ENCODE data around the gene MEGF8. TPM values are rescaled to one million over a fixed set of nuclear protein-coding genes. Genes with fewer than 3 reads are reported as not detected.

The MEGF8 gene
- total and polyA plus RNA-seq, 2 of the 8 experiments (the other 6 are each of a cell fraction or from before 2014, with no cell fraction given): 13.0 to 23.7 TPM

DNA sequence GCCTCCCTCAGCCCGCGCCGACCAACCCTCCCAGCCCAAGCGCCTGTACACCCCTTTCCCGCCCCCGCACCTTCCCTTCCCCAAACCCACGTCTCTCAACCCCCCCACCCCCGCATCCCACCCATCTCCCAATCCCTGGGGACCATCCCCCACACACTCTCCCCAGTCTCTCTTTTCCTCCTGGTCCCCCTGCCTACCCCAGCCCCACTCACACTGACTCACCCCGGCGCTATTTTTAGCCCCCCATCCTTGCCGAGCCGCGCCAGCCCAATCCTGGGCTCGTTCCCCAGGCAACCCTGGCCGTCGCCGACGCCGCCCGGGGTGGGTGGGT lies 44.7 kb upstream of the MEGF8 start:
- H4K91ac ChIP-seq (replicated peaks; ENCODE audit: insufficient read length, low read length): no peak overlapping the region
- peaks cover 3 to 10% of the 10 kb centered on the region in 2 experiments for H4K20me1 ChIP-seq (replicated peaks in 1 of 2; ENCODE audit: control insufficient read depth in 1 of 2, insufficient read depth in 2 of 2, low read length in 2 of 2)
- peaks cover 0 to 17% of the 10 kb centered on the region in 2 experiments; a peak in 2 of 4 replicates for H3K79me2 ChIP-seq (ENCODE audit: control insufficient read depth in 1 of 2, insufficient read depth in 2 of 2, low read length in 2 of 2)
- peak overlapping the region; percentile 27; the same call in 1 of the 2 replicates for H2BK12ac ChIP-seq (ENCODE audit: low read depth, low read length)
- H4K8ac ChIP-seq (ENCODE audit: extremely low read depth, insufficient read depth, low read length): no peak overlapping the region; the same call in 1 of the 2 replicates
- POLR2A ChIA-PET (ENCODE audit: partially characterized antibody): interaction anchor here (1.3 to 6.5 kb wide), 9 partner anchors 8 to 204 kb away, joined by 3 to 68 read pairs (median 9); partner anchors contain the start of genes CIC, ERF, PAFAH1B3 and PRR19
- no peaks in the 10 kb centered on the region for H3K27me3 ChIP-seq (replicated peaks in 1 of 4; ENCODE audit: control insufficient read depth in 3 of 4, extremely low read depth in 1 of 4, insufficient read depth in 3 of 4, low read length in 3 of 4)
- no peak overlapping the region for H3K9ac ChIP-seq (replicated peaks in 1 of 4; ENCODE audit: extremely low read depth in 1 of 4, low read depth in 3 of 4, low read length in 3 of 4)
- no peak overlapping the region for H3K27ac ChIP-seq (ENCODE audit: low read depth, low read length)
- no peaks in the 10 kb centered on the region for H3K36me3 ChIP-seq (ENCODE audit: control insufficient read depth in 2 of 4, insufficient read depth in 4 of 4, low read length in 3 of 4)
- peaks cover 30% of the 10 kb centered on the region for H3K23me2 ChIP-seq (ENCODE audit: low read depth, low read length)
- H3K4me2 ChIP-seq (ENCODE audit: insufficient read depth in 1 of 2, low read depth in 2 of 2, low read length in 2 of 2): peak overlapping the region; percentile 81 to 96
- DNase-seq (ENCODE audit: low read depth in 1 of 2, low spot score in 2 of 2) (no peak), FAIRE-seq (no peak)
- peaks cover 18% of the 10 kb centered on the region for H3K79me1 ChIP-seq (ENCODE audit: low read depth, low read length)
- WGBS, 2 experiments (ENCODE audit: extremely low coverage in 1 of 2, insufficient coverage in 1 of 2, insufficient read length in 1 of 2, insufficient replicate concordance in 2 of 2, low coverage in 1 of 2, low lambda C conversion rate in 2 of 2, missing lambda C conversion rate in 1 of 2): 0% methylated on average over 12 of the region's 20 CpGs; no CpG with 5 or more reads in 1 of the 2 experiments
- TF ChIP-seq SIX5 (IDR thresholded peaks at IDR 0.05; ENCODE audit: low read depth, low read length) (no peak), POLR2A (IDR thresholded peaks at IDR 0.05; ENCODE audit: control extremely low read depth in 1 of 2, low read depth in 2 of 2, low read length in 2 of 2) (no peak), EGR1 (IDR thresholded peaks at IDR 0.05; ENCODE audit: borderline replicate concordance, low read depth, low read length) (no peak), CBX5 (IDR thresholded peaks at IDR 0.05; ENCODE audit: low read depth, low read length) (no peak), BRCA1 (IDR thresholded peaks at IDR 0.05; ENCODE audit: low read depth, low read length) (no peak), CREB1 (IDR thresholded peaks at IDR 0.05) (no peak), NANOG (IDR thresholded peaks at IDR 0.05; ENCODE audit: insufficient read depth, low read depth, low read length, poor library complexity, severe bottlenecking) (no peak), SUZ12 (IDR thresholded peaks at IDR 0.05; ENCODE audit: low read length) (no peak), CHD1 (IDR thresholded peaks at IDR 0.05; ENCODE audit: low read depth, low read length) (no peak)
- no peak overlapping the region for H2AK5ac ChIP-seq (ENCODE audit: low read depth, low read length)
- no peak overlapping the region for H3K4ac ChIP-seq (replicated peaks; ENCODE audit: insufficient read length, low read depth, low read length)
- no peak overlapping the region for H2BK120ac ChIP-seq (replicated peaks; ENCODE audit: low read depth, low read length)
- H2BK20ac ChIP-seq (ENCODE audit: low read length): no peak overlapping the region
- H3K4me3 ChIP-seq (ENCODE audit: extremely low read depth in 1 of 4, insufficient read depth in 2 of 4, low read depth in 3 of 4, low read length in 4 of 4): peak overlapping the region; percentile 56 to 81 (median 74)
- H2AFZ ChIP-seq (ENCODE audit: low read length): no peak overlapping the region
- H4K5ac ChIP-seq (ENCODE audit: insufficient read length, low read depth, low read length): no peak overlapping the region
- no peak overlapping the region for H3K14ac ChIP-seq (ENCODE audit: insufficient read length)
- H3K18ac ChIP-seq (ENCODE audit: extremely low read depth, low read length): no peak overlapping the region
- CTCF ChIA-PET (ENCODE audit: partially characterized antibody): interaction anchor here (1.3 to 7.4 kb wide), 6 partner anchors 10 to 100 kb away, joined by 3 to 260 read pairs (median 38); partner anchors contain the start of genes CIC, ERF and GSK3A
- H3K9me3 ChIP-seq (ENCODE audit: insufficient read depth in 2 of 2, low read depth in 1 of 2, low read length in 1 of 2): no peaks in the 10 kb centered on the region
- H3K56ac ChIP-seq (replicated peaks; ENCODE audit: insufficient read length, low read depth, low read length): no peak overlapping the region
- no peak overlapping the region for H3K23ac ChIP-seq (ENCODE audit: insufficient read length)
- H2BK15ac ChIP-seq (ENCODE audit: low read length): no peak overlapping the region
- H3K4me1 ChIP-seq (replicated peaks in 1 of 4; ENCODE audit: control insufficient read depth in 3 of 4, insufficient read depth in 4 of 4, low read length in 3 of 4): peaks cover 9 to 46% (median 27%) of the 10 kb centered on the region in 4 experiments
- H2BK5ac ChIP-seq (ENCODE audit: low read depth, low read length): peak overlapping the region; percentile 66; the same call in 1 of the 2 replicates
